Effector memory CD4-positive, alpha-beta T cell (primary cell): ENCODE data around the gene CACNA1D.

Experiments used
- DNase-seq, 3 donors: peaks; one replicate each; pipeline ENCODE4 v3.0.0-alpha.2; 2020
- H3K27ac ChIP-seq: 2 replicates; pipeline ENCODE4 v1.7.0; 2013; ENCODE audit warnings: mild to moderate bottlenecking, low read length, moderate library complexity; ENCODE audit not compliant: insufficient read depth, poor library complexity, severe bottlenecking
- H3K27me3 ChIP-seq: replicated peaks from 2 replicates; pipeline ENCODE4 v1.7.0; 2013; ENCODE audit warnings: mild to moderate bottlenecking, low read length; ENCODE audit not compliant: insufficient read depth, control insufficient read depth, poor library complexity, severe bottlenecking
- H3K36me3 ChIP-seq: 2 replicates; pipeline ENCODE4 v1.7.0; 2013; ENCODE audit warnings: mild to moderate bottlenecking, low read length, moderate library complexity; ENCODE audit not compliant: control insufficient read depth, insufficient read depth
- H3K4me1 ChIP-seq: 2 replicates; pipeline ENCODE4 v1.7.0; 2013; ENCODE audit warnings: low read length, mild to moderate bottlenecking; ENCODE audit not compliant: control insufficient read depth, insufficient read depth, poor library complexity, severe bottlenecking
- H3K4me3 ChIP-seq: 2 replicates; pipeline ENCODE4 v1.7.0; 2013; ENCODE audit warnings: low read length, low read depth, mild to moderate bottlenecking; ENCODE audit not compliant: insufficient read depth, poor library complexity, severe bottlenecking
- H3K9me3 ChIP-seq: 2 replicates; pipeline ENCODE4 v1.7.0; 2013; ENCODE audit warnings: mild to moderate bottlenecking, low read length, moderate library complexity; ENCODE audit not compliant: control insufficient read depth

Gene CACNA1D

DNA sequence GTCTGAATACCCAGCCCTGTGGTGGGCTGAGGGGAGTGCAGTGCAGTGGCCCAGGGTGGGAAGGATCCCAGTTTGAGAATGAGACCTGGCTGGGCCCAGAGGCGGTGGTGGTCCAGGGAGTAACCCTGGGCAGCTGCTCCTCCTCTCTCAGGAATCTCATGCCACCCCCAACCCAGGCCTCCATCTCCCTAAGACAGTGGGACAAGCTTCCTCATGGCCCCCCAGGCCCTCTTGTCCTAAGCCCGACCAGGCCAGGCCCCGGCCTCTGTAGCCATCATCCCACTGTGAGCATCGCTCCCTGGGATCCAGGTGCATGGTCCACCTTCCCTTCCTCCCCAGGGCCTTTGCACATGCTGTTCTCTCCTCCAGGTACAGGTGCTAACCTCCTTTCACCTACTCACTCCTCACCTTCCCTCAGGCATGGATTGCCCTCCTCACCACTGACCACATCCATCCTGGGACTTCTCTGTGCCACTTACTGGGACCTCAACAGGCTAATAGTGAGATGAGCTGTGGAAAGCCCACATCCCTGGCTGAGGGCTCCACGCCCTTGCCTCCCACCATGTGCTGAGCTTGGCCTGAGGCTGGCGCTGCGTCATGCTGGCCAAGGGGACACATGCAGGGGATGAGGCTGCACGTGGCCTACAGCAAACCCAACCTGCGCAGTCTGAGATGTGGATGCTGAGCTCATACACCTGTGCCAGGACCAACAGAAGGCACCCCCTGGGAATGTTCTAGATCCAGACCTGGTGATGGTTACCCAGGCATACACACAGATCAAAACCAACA, 341.9 kb downstream of the CACNA1D start:
- no peaks in the 10 kb centered on the region for H3K36me3 ChIP-seq
- H3K4me1 ChIP-seq, result no peaks in the 10 kb centered on the region
- no peak overlapping the region for H3K27ac ChIP-seq
- DNase-seq, result no peak
- no peak overlapping the region for H3K4me3 ChIP-seq
- no peaks in the 10 kb centered on the region for H3K9me3 ChIP-seq
- H3K27me3 ChIP-seq, result no peaks in the 10 kb centered on the region

DNA sequence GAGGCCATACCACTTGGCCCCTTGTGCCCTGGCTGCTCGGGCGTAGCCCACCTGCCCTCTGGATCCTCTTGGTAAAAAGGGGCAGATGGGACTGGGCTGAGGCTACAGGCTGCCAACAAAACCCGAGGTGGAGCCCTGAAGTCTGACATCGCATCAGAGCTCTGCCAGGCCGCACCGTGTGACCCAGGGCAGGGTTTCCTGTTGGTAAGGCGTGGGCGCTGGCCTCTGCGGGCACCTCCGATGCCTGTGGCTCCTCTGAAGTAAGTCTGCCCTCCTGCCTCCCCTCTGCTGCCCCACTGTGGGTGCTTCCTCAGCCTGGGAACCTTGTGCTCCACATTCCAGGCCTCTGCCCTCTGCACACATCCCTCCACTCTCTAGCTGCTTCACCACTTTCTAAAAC, 342.9 kb downstream of the CACNA1D start:
- H3K4me1 ChIP-seq, result no peaks in the 10 kb centered on the region
- no peaks in the 10 kb centered on the region for H3K27me3 ChIP-seq
- no peak overlapping the region for H3K27ac ChIP-seq
- H3K36me3 ChIP-seq, result no peaks in the 10 kb centered on the region
- H3K9me3 ChIP-seq, result no peaks in the 10 kb centered on the region
- DNase-seq, result no peak
- no peak overlapping the region for H3K4me3 ChIP-seq

DNA sequence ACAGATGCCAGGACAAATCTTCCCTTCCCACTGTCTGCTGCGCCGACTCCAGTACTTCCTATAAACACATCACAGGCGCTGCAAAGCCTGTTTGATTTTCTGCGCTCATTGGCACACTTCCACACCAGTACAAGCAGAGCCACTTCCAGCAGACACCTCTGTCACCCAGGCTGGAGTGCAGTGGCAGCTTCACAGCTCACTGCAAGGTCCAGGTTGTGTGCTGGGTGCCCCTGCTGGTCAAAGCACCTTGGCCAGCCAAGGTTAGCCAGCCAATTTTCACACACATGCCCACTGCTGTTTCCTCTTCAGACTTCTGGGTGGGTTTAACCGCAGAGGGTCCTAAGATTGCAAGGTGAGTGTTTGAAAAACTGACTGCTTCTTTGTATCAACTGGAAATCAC, 346.9 kb downstream of the CACNA1D start:
- H3K27me3 ChIP-seq, result peaks cover 14% of the 10 kb centered on the region
- no peak overlapping the region for H3K4me3 ChIP-seq
- DNase-seq, result no peak
- H3K9me3 ChIP-seq, result no peaks in the 10 kb centered on the region
- H3K27ac ChIP-seq, result no peak overlapping the region
- peaks cover 5% of the 10 kb centered on the region for H3K4me1 ChIP-seq
- H3K36me3 ChIP-seq, result no peaks in the 10 kb centered on the region

DNA sequence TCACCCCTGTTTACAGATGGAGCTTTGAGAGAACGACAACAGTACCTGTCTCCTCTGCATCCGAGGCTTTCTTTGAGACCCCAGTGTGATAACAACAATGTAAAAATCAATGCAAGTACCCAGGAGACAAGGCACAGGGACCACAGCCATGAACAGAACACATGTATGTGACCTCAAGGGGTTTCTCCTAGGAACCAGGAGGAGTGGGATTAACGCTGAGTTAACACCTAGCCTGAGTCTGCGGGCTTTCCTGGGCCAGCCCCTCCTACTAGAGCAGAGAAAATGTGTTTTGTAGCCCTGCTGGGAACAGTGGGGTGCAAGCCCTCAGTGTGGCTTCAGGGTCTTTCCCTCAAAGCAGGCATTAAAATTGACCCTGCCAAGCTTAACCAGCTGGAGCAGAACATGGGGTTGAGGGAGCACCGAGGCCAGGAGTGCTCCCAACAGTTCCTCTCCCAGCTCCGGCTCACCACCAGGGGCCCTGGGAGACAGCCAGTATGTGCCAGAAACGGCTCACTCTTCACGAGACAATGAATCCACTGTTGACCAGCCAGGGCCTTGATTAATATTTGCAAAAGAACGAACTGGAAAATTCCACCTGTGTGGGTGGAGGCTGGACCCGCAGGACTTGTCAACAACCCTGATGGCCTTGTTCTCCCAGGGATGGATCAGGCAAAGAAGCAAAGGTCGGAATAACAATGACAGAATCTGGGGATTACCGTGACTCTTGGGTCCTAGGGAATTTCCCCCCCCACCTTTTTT, 348.2 kb downstream of the CACNA1D start:
- peaks cover 10% of the 10 kb centered on the region for H3K4me1 ChIP-seq
- no peak for DNase-seq
- H3K27ac ChIP-seq, result no peak overlapping the region
- H3K4me3 ChIP-seq, result no peak overlapping the region
- H3K27me3 ChIP-seq, result peaks cover 23% of the 10 kb centered on the region
- H3K36me3 ChIP-seq, result no peaks in the 10 kb centered on the region
- H3K9me3 ChIP-seq, result no peaks in the 10 kb centered on the region

DNA sequence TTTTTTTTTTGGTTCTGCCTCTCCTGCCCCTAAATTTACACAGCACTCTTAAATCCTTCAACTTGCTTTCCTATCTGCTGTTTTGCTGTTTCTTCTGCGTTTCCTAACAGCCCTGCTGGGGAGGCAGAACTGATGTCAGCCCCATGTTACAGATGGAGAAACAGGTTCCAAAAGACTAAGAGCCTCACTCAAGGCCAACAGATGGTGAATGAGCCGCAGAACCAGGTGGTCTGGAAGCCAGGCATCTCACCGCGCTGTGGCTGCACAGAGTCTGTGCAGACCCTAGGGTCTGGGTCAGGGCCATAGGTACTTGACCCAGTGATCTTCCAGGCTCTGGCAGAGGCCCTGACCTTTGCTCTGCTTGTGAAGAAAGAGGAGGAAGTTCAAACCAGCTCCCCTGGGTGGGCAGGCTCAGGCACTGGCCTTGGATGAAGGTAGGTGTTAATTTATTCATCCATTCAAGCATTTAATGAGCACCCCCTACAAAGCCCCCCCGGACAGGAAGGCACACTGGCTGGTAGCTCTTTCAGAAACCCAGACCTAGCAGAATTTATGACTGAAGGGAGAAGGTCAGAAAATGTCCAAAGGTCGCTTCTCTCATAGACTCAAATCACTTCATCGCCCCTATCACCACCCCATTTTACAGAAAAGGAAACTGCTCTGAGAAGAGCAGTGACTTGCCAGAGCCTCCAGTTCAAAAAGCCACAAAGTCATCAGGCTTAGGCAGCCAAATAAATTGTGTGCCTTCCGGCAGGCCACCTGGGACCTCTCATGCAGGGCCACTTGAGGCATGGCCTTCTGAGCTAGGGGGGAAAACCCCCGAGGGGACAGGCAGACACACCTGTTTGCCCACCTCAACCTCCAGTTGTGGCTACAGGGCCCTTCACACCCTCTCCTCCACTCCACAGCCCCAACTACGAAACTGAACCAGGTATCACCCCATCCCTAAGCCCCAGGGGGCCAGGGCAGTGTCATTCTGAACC, 349.1 kb downstream of the CACNA1D start:
- Histone ChIP-seq H3K27me3 (peaks cover 24% of the 10 kb centered on the region), H3K36me3 (no peaks in the 10 kb centered on the region), H3K27ac (no peak overlapping the region), H3K4me1 (peaks cover 10% of the 10 kb centered on the region), H3K9me3 (no peaks in the 10 kb centered on the region), H3K4me3 (no peak overlapping the region)
- DNase-seq, result no peak

DNA sequence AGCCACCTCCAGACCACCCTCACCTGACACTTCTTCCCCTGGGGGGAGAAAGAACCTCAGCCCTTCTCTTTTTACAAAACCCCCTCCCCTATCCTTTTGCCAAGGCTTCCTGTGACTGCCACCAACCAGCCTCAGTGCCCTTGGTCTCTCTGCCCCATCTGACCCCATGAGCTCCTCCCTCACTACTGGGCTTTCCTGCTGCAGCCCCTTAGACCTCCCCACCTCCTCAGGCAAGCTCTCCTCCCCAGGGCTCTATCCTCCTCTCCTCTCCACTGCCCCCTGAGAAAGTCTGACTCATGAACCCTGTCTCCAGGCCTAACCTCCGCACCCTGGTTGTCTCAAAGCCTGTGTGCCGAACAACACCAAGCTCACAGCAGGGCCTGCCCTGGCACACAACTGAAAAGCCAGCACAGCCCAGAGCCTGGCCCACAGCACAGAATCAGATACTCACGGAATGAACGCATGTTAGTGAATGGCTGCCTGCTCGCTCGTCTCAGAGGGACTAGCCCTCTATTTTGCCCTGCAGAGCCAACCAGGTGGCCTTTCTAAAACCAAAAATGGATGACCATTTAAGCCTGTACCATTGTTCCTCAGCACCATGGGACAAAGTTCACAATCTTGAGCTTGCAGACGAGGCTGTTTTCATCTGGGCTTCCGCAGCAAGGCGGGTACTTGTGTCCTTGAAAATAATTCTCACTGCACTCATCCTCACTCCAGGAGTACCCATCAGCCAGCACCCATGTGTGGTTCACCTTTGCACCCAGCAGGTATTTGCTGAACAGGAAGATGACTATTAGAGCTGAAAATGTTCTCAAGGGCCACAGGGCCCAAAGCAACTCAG, 350.1 kb downstream of the CACNA1D start:
- DNase-seq, result no peak
- no peaks in the 10 kb centered on the region for H3K9me3 ChIP-seq
- peaks cover 26% of the 10 kb centered on the region for H3K27me3 ChIP-seq
- no peak overlapping the region for H3K4me3 ChIP-seq
- H3K4me1 ChIP-seq, result peaks cover 10% of the 10 kb centered on the region
- no peaks in the 10 kb centered on the region for H3K36me3 ChIP-seq
- H3K27ac ChIP-seq, result no peak overlapping the region

DNA sequence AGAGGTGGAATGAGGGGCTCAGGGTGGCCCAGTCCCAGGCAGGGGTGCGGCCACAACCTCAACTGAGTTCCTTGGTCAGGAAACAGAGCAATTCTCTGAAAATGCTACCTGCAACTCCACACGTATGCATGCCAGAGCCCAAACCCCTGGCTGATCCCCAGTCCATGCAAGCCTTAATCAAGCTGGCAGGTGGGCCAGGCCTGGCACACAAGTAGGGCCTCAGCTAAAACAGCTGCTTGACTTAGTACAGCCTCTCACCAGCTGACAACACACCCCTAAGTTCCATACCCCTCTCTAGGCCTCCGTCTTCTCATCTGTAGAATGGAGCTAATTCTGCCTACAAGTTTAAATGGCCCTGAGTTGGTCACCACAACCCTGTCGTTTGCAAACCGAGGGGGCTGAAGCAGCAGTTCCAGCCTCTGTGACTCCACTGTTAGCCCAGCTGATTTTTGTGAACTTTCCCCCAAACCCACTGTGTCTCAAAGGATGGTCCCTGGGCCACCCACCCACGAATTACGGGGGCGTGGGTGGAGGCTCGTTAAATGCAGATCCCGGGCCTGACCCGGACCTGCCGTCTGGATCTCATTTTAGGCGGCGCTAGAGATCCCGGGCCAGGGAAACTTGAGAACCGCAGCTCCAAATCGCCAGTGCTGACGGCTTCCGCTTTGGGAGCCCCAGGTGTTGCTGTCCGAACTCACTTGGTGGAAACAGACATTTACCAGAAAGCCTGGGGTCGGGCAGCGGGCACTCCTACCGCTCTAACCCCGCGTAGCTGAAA, 350.9 kb downstream of the CACNA1D start:
- no peak overlapping the region for H3K27ac ChIP-seq
- no peak for DNase-seq
- peaks cover 10% of the 10 kb centered on the region for H3K4me1 ChIP-seq
- H3K9me3 ChIP-seq, result no peaks in the 10 kb centered on the region
- H3K36me3 ChIP-seq, result no peaks in the 10 kb centered on the region
- H3K27me3 ChIP-seq, result peaks cover 26% of the 10 kb centered on the region
- H3K4me3 ChIP-seq, result peak overlapping the region; percentile 51

DNA sequence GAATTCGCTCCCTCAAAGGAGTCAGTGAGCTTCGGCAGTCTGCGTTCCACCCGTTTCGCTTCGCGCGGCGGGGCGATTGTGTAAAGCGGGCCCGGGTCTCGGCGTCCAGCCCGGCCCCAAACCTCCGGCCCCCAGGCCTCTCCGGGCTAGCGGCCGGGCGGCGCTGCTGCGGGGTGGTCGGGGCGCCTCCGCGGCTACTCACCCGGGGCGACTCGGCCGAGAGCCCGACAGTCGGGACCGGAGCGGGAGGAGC, 351.4 kb downstream of the CACNA1D start:
- Histone ChIP-seq H3K9me3 (no peaks in the 10 kb centered on the region), H3K27me3 (peaks cover 26% of the 10 kb centered on the region), H3K27ac (no peak overlapping the region), H3K4me3 (peak overlapping the region; percentile 51), H3K4me1 (peaks cover 10% of the 10 kb centered on the region), H3K36me3 (no peaks in the 10 kb centered on the region)
- DNase-seq, result no peak
